ENCODE results near the gene SYNE2.

GRCh38 chr14:63911404-63911803, 58.6 kb downstream of the SYNE2 start:
- TF ChIP-seq, protein P1, sequence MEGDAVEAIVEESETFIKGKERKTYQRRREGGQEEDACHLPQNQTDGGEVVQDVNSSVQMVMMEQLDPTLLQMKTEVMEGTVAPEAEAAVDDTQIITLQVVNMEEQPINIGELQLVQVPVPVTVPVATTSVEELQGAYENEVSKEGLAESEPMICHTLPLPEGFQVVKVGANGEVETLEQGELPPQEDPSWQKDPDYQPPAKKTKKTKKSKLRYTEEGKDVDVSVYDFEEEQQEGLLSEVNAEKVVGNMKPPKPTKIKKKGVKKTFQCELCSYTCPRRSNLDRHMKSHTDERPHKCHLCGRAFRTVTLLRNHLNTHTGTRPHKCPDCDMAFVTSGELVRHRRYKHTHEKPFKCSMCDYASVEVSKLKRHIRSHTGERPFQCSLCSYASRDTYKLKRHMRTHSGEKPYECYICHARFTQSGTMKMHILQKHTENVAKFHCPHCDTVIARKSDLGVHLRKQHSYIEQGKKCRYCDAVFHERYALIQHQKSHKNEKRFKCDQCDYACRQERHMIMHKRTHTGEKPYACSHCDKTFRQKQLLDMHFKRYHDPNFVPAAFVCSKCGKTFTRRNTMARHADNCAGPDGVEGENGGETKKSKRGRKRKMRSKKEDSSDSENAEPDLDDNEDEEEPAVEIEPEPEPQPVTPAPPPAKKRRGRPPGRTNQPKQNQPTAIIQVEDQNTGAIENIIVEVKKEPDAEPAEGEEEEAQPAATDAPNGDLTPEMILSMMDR (IDR thresholded peaks at IDR 0.05; ENCODE audit: insufficient read depth, low read length), result no peak
- TF ChIP-seq GABPA (IDR thresholded peaks at IDR 0.05; ENCODE audit: low read depth) (no peak), POLR2AphosphoS5 (IDR thresholded peaks at IDR 0.05; ENCODE audit: low read depth) (no peak)
- TF ChIP-seq, protein P2, sequence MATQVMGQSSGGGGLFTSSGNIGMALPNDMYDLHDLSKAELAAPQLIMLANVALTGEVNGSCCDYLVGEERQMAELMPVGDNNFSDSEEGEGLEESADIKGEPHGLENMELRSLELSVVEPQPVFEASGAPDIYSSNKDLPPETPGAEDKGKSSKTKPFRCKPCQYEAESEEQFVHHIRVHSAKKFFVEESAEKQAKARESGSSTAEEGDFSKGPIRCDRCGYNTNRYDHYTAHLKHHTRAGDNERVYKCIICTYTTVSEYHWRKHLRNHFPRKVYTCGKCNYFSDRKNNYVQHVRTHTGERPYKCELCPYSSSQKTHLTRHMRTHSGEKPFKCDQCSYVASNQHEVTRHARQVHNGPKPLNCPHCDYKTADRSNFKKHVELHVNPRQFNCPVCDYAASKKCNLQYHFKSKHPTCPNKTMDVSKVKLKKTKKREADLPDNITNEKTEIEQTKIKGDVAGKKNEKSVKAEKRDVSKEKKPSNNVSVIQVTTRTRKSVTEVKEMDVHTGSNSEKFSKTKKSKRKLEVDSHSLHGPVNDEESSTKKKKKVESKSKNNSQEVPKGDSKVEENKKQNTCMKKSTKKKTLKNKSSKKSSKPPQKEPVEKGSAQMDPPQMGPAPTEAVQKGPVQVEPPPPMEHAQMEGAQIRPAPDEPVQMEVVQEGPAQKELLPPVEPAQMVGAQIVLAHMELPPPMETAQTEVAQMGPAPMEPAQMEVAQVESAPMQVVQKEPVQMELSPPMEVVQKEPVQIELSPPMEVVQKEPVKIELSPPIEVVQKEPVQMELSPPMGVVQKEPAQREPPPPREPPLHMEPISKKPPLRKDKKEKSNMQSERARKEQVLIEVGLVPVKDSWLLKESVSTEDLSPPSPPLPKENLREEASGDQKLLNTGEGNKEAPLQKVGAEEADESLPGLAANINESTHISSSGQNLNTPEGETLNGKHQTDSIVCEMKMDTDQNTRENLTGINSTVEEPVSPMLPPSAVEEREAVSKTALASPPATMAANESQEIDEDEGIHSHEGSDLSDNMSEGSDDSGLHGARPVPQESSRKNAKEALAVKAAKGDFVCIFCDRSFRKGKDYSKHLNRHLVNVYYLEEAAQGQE (IDR thresholded peaks at IDR 0.05; ENCODE audit: insufficient replicate concordance, low read depth), result no peak

Measured in HL-60 (cell line).